Heart right ventricle (tissue), 16 donors: ENCODE results near the gene CALM3. TPM values are rescaled to one million over a fixed set of nuclear protein-coding genes. Genes with fewer than 3 reads are reported as not detected.
"Not testable (repeated sequence)": the region's sequence is repeated elsewhere in the genome, so short reads cannot be mapped to it uniquely, and the experiment has no call there.

ENCODE experiments used
- ATAC-seq, 8 donors: fragments of 200-7000 bp; cut with Tn5 transposase; one replicate each; pipeline ENCODE4 v1.9.1; 2020; ENCODE audit warnings: mild to moderate bottlenecking in 8 of 8, moderate library complexity in 8 of 8, moderate number of reproducible peaks in 1 of 8
- DNase-seq, 2 donors: peaks; one replicate each; pipeline ENCODE4 v3.0.0-alpha.2; 2020
- H3K27ac ChIP-seq, 10 donors: fragments of 200-600 bp; sonication (generic) in 2 of 10; one replicate each; pipeline versions ENCODE4 v1.5.0 to v1.8.0; 2020 to 2022; ENCODE audit warnings: mild to moderate bottlenecking in 3 of 10
- H3K27me3 ChIP-seq, 7 donors: fragments of 200-600 bp; one replicate each; pipeline ENCODE4 v1.8.0; 2021 to 2022; ENCODE audit warnings: mild to moderate bottlenecking in 2 of 7
- H3K36me3 ChIP-seq, 9 donors: fragments of 200-600 bp; sonication (generic) in 1 of 9; one replicate each; pipeline versions ENCODE4 v1.5.0 to v1.8.0; 2020 to 2022; ENCODE audit warnings: mild to moderate bottlenecking in 2 of 9
- H3K4me1 ChIP-seq, 9 donors: fragments of 200-600 bp; sonication (generic) in 1 of 9; one replicate each; pipeline versions ENCODE4 v1.5.0 to v1.8.0; 2020 to 2022; ENCODE audit warnings: mild to moderate bottlenecking in 4 of 9
- H3K4me3 ChIP-seq, 10 donors: fragments of 200-600 bp; sonication (generic) in 2 of 10; one replicate each; pipeline versions ENCODE4 v1.5.0 to v1.8.0; 2020 to 2022; ENCODE audit warnings: mild to moderate bottlenecking in 7 of 10, moderate library complexity in 2 of 10
- H3K9me3 ChIP-seq, 11 donors: fragments of 200-600 bp in 10 of 11; sonication (generic) in 2 of 11; one replicate each; pipeline versions ENCODE4 v1.5.0 to v1.8.0; 2013 to 2022; ENCODE audit warnings: mild to moderate bottlenecking in 2 of 11, control low read depth in 1 of 11, moderate library complexity in 1 of 11
- CTCF ChIP-seq, 9 donors: fragments of 200-600 bp; sonication (generic) in 2 of 9; IDR thresholded peaks; one replicate each; pipeline versions ENCODE4 v1.5.0 to v1.8.0; 2021 to 2022; ENCODE audit warnings: antibody characterized with exemption in 9 of 9, mild to moderate bottlenecking in 5 of 9, moderate library complexity in 1 of 9
- WGBS, 2 donors: extraction: QIAGEN DNeasy Blood & Tissue Kit; methylation state at CpG; one replicate each; pipeline ENCODE4 v1.1.7; 2013; ENCODE audit warnings: inconsistent platforms in 1 of 2; 5-methylcytosine and 5-hydroxymethylcytosine counted together
- intact Hi-C, 10 donors: fragments of 100-400 bp; cut with DNase I; formaldehyde crosslinking; loops; one replicate each; pipeline versions ENCODE4 v1.11.1 to v1.14.2; 2022
- polyA plus RNA-seq, 2 donors: library from polyadenylated mRNA; stranded (reverse); fragments of 200-250 nt; gene quantifications; one replicate each; pipeline ENCODE4 v1.2.3, GENCODE V29; 2013
- total RNA-seq, 10 donors: library from RNA; stranded (reverse); fragmentation: NEBNext Ultra II Directional in 3 of 10; extraction: Animal tissue kit (Norgen Biotek cat#: 25700) in 3 of 10; gene quantifications; one replicate each; pipeline versions ENCODE4 v1.2.1 to v1.2.4, GENCODE V29; 2021 to 2023
- donor health status: Arrhythmogenic right ventricular cardiomyopathy.
- donor health status: ischemic (EF 13 %, LVEDD 7.1; RV severe dilation, severe dysfunction).
- donor health status: healthy with polysubstance abuse.
- donor health status: DM: no; HTN: yes; CAD: no.
- donor health status: DM: no; HTN: no; CAD: no.
- donor health status: ischemic (EF 25% LVEDD 6.9; RV normal size, moderate dysfunction).
- donor health status: ischemic (EF 25% LVEDD 5.7; RV mildly dilated, moderate dysfunction).
- donor health status: healthy.
- donor health status: DM: yes; HTN: yes; CAD: no.
- donor health status: Ischemic cardiomyopathy.
- donor health status: ischemic (EF 35%, LVEDD 5.7; RV mildly dilated, moderate dysfunction).
- donor health status: nonischemic (EF 11% LVEDD 7.7; RV severe dilation, severe dysfunction).
- donor health status: DM: yes; HTN: yes; CAD: no.
- donor health status: PGD.
- donor health status: ischemic (EF 29% LVEDD 5.4; RV normal size, mild dysfunction).
- donor health status: nonischemic (EF 23%, LVEDD 6.1; RV moderate dilation, normal function).

Gene CALM3
- total and polyA plus RNA-seq, 12 donors = 214 to 488 (median 298) TPM

- Histone ChIP-seq H3K4me3 (peak overlapping the region in 9 of 10 donors; percentile 25 to 49 (median 41)), H3K36me3 (no peaks in the 10 kb centered on the region), H3K4me1 (peaks cover 15 to 76% (median 64%) of the 10 kb centered on the region in 9 donors), H3K9me3 (no peaks in the 10 kb centered on the region), H3K27me3 (no peaks in the 10 kb centered on the region), H3K27ac (peak overlapping the region in 9 of 10 donors; percentile 44 to 88 (median 76))
- intact Hi-C loops = no loop called here
- ATAC-seq (no peak), DNase-seq (no peak)
- 89 to 93% methylated on average over 35 of the region's 35 CpGs for WGBS, 2 donors
- no peak for TF ChIP-seq CTCF (IDR thresholded peaks at IDR 0.05)
Measured at GRCh38 chr19:46623915-46624502, 22.9 kb downstream of the CALM3 start.

- Histone ChIP-seq H3K4me1 (peaks cover 14 to 77% (median 53%) of the 10 kb centered on the region in 9 donors), H3K27ac (peak within 1 kb of the TSS; percentile 50 to 88 (median 75)), H3K4me3 (peak within 1 kb of the TSS in 9 of 10 donors; percentile 25 to 49 (median 41)), H3K9me3 (no peaks in the 10 kb centered on the region), H3K27me3 (no peaks in the 10 kb centered on the region), H3K36me3 (no peaks in the 10 kb centered on the region)
- intact Hi-C loops = no loop called here
- ATAC-seq (peak; percentile 68 to 81 (median 76)), DNase-seq (peak; percentile 78 to 81)
- TF ChIP-seq CTCF (IDR thresholded peaks at IDR 0.05) = no peak
- 34 to 45% methylated on average over 13 of the region's 13 CpGs for WGBS, 2 donors
Measured at GRCh38 chr19:46624958-46625661, 24.0 kb downstream of the CALM3 start, which contains the start of gene PTGIR. Gene PTGIR (minus strand): TSS chr19:46625089. CDS start chr19:46624225, 864 bp downstream.

- Histone ChIP-seq H3K36me3 (no peaks in the 10 kb centered on the region), H3K27me3 (no peaks in the 10 kb centered on the region), H3K4me1 (peaks cover 11 to 73% (median 48%) of the 10 kb centered on the region in 9 donors), H3K4me3 (no peak overlapping the region), H3K27ac (peak overlapping the region in 9 of 10 donors; percentile 52 to 88 (median 76)), H3K9me3 (no peaks in the 10 kb centered on the region)
- peak in 1 of 2 donors; percentile 42 for DNase-seq
- TF ChIP-seq CTCF (IDR thresholded peaks at IDR 0.05) = no peak
- 66 to 68% methylated on average over 12 of the region's 12 CpGs for WGBS, 2 donors
- ATAC-seq = no peak
- intact Hi-C loops = no loop called here
Measured at GRCh38 chr19:46625731-46626130, 24.6 kb downstream of the CALM3 start.

GRCh38 chr19:46626446-46626845, 25.3 kb downstream of the CALM3 start:
- Histone ChIP-seq H3K27me3 (peaks cover 0 to 4% (median 0%) of the 10 kb centered on the region in 7 donors), H3K27ac (peak overlapping the region in 9 of 10 donors; percentile 52 to 88 (median 76)), H3K4me1 (peaks cover 10 to 73% (median 44%) of the 10 kb centered on the region in 9 donors), H3K9me3 (no peaks in the 10 kb centered on the region), H3K36me3 (no peaks in the 10 kb centered on the region), H3K4me3 (no peak overlapping the region)
- no peak for TF ChIP-seq CTCF (IDR thresholded peaks at IDR 0.05)
- intact Hi-C loops = no loop called here
- no peak for DNase-seq
- ATAC-seq = no peak
- WGBS, 2 donors = 47 to 56% methylated on average over 14 of the region's 14 CpGs

- H3K36me3 ChIP-seq, H3K4me3 ChIP-seq, intact Hi-C loops, DNase-seq, ATAC-seq, H3K9me3 ChIP-seq: not testable (repeated sequence)
- WGBS, 2 donors = 91 to 92% methylated on average over 7 of the region's 7 CpGs
- peaks cover 0 to 20% (median 0%) of the 10 kb centered on the region in 7 donors for H3K27me3 ChIP-seq
- peak overlapping the region in 1 of 10 donors; percentile 60 for H3K27ac ChIP-seq
- H3K4me1 ChIP-seq = peaks cover 5 to 66% (median 36%) of the 10 kb centered on the region in 9 donors
Measured at GRCh38 chr19:46628970-46629369, 27.8 kb downstream of the CALM3 start.
